Panc1 (cell line): ENCODE measurements around the gene CBLL1.

Experiments used
- TCF7L2 ChIP-seq: IDR thresholded peaks from 2 replicates; pipeline ENCODE4 v1.6.1; 2011; ENCODE audit warnings: mild to moderate bottlenecking, low read depth, low read length, inconsistent platforms
- TF ChIP-seq, protein P1 (sequence below): fragments of 450-650 bp; IDR thresholded peaks from 2 replicates; pipeline ENCODE4 v1.5.1; 2017; ENCODE audit warnings: mild to moderate bottlenecking

DNA sequence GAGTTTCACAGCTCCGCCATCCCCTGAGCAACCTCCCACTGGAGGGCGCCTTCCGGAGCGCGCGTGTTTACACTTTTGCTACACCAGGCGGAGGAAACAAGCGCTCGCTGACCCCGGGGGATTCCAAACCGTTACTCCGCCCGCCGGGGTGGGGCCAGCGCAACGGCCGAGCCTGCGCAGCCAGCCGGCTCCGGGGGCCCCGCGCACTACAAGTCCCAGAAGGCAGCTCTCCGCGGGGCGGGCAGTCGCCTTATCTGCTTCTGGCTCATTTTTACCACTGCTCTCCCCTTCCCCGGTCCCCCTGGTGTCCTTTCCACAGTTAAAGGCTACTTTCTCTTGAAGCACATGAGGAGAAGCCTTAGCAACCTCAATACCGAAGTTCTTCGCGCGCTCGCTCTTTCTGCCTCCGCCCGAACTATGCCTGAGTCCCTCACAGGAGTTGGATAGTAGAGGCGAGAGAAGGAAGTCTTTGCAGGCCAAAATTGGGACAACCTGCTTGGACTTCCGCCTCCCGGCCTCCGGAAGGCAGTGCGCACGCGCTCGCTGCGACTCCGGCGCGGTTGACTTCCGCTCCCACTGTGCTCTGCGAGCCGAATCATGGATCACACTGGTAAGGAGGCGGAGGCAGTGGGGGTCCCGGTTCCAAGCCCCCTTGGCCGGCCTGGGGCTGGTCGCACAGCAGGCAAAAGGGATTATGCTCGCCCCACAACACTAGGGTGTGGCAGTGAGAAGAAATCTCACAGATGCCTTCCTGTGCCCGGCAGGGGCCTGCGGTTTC lies at the start of gene CBLL1:
- TF ChIP-seq, protein P1, sequence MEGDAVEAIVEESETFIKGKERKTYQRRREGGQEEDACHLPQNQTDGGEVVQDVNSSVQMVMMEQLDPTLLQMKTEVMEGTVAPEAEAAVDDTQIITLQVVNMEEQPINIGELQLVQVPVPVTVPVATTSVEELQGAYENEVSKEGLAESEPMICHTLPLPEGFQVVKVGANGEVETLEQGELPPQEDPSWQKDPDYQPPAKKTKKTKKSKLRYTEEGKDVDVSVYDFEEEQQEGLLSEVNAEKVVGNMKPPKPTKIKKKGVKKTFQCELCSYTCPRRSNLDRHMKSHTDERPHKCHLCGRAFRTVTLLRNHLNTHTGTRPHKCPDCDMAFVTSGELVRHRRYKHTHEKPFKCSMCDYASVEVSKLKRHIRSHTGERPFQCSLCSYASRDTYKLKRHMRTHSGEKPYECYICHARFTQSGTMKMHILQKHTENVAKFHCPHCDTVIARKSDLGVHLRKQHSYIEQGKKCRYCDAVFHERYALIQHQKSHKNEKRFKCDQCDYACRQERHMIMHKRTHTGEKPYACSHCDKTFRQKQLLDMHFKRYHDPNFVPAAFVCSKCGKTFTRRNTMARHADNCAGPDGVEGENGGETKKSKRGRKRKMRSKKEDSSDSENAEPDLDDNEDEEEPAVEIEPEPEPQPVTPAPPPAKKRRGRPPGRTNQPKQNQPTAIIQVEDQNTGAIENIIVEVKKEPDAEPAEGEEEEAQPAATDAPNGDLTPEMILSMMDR: peak; percentile 85
- TF ChIP-seq TCF7L2: peak; percentile 26; the same call in 1 of the 2 replicates
